Smooth muscle cell (in vitro differentiated cells): ENCODE data around the gene PCNX2. TPM values are rescaled to one million over a fixed set of nuclear protein-coding genes. Genes with fewer than 3 reads are reported as not detected.

Experiments used
- DNase-seq: peaks from one replicate; lab custom pipeline; 2025; ENCODE audit not compliant: unreplicated experiment; lab: John Stamatoyannopoulos, UW
- H2AFZ ChIP-seq: fragments of 200-600 bp; sonication (generic); 2 replicates; pipeline ENCODE4 v1.6.0; 2016; ENCODE audit warnings: antibody characterized with exemption, low read depth, mild to moderate bottlenecking
- H3F3A ChIP-seq: fragments of 200-600 bp; sonication (generic); 2 replicates; pipeline ENCODE4 v1.6.0; 2017; ENCODE audit warnings: antibody characterized with exemption, low read depth
- H3K27ac ChIP-seq: fragments of 200-600 bp; sonication (generic); 2 replicates; pipeline ENCODE4 v1.5.1; 2016; ENCODE audit warnings: low read depth, mild to moderate bottlenecking
- H3K27me3 ChIP-seq: fragments of 200-600 bp; sonication (generic); 2 replicates; pipeline ENCODE4 v1.6.1; 2016; ENCODE audit warnings: low read depth, mild to moderate bottlenecking
- H3K36me3 ChIP-seq: fragments of 200-600 bp; sonication (generic); 2 replicates; pipeline ENCODE4 v1.5.1; 2016; ENCODE audit warnings: low read depth
- H3K4me1 ChIP-seq: fragments of 200-600 bp; sonication (generic); 2 replicates; pipeline ENCODE4 v1.5.1; 2016; ENCODE audit warnings: low read depth
- H3K4me2 ChIP-seq: fragments of 200-600 bp; sonication (generic); 2 replicates; pipeline ENCODE4 v1.6.0; 2016; ENCODE audit warnings: mild to moderate bottlenecking
- H3K4me3 ChIP-seq: fragments of 200-600 bp; sonication (generic); 2 replicates; pipeline ENCODE4 v1.5.1; 2016; ENCODE audit warnings: mild to moderate bottlenecking
- H3K79me2 ChIP-seq: fragments of 200-600 bp; sonication (generic); 2 replicates; pipeline ENCODE4 v1.6.0; 2016; ENCODE audit warnings: low read depth, mild to moderate bottlenecking
- H3K9ac ChIP-seq: fragments of 200-600 bp; sonication (generic); 2 replicates; pipeline ENCODE4 v1.6.0; 2016; ENCODE audit warnings: low read depth
- H3K9me3 ChIP-seq: fragments of 200-600 bp; sonication (generic); replicated peaks from 2 replicates; pipeline ENCODE4 v1.5.1; 2016; ENCODE audit warnings: low read depth
- H4K20me1 ChIP-seq: fragments of 200-600 bp; sonication (generic); 2 replicates; pipeline ENCODE4 v1.6.0; 2016; ENCODE audit warnings: low read depth
- WGBS: methylation state at CpG from one replicate; pipeline ENCODE4 v1.1.7; 2016; ENCODE audit warnings: low lambda C conversion rate; 5-methylcytosine and 5-hydroxymethylcytosine counted together
- polyA plus RNA-seq: library from polyadenylated mRNA; unstranded; fragments of >200 nt; fragmentation: Nextera tagmentation; extraction: Ambion mirVana; gene quantifications from 2 replicates; pipeline ENCODE4 v1.2.1, GENCODE V29; 2016
- total RNA-seq: library from RNA; depleted of rRNA; stranded (reverse); fragments of >200 nt; gene quantifications from 2 replicates; pipeline ENCODE4 v1.2.3, GENCODE V29; 2014
- TF ChIP-seq, protein P1 (sequence below): fragments of 200-600 bp; sonication (generic); IDR thresholded peaks from 2 replicates; pipeline ENCODE4 v1.5.1; 2017; ENCODE audit warnings: borderline replicate concordance, mild to moderate bottlenecking, antibody characterized with exemption; ENCODE audit not compliant: insufficient read depth, poor library complexity, severe bottlenecking

Gene PCNX2
- total and polyA plus RNA-seq, 2 experiments from 2014 or later: 4.7 to 18.2 TPM

DNA sequence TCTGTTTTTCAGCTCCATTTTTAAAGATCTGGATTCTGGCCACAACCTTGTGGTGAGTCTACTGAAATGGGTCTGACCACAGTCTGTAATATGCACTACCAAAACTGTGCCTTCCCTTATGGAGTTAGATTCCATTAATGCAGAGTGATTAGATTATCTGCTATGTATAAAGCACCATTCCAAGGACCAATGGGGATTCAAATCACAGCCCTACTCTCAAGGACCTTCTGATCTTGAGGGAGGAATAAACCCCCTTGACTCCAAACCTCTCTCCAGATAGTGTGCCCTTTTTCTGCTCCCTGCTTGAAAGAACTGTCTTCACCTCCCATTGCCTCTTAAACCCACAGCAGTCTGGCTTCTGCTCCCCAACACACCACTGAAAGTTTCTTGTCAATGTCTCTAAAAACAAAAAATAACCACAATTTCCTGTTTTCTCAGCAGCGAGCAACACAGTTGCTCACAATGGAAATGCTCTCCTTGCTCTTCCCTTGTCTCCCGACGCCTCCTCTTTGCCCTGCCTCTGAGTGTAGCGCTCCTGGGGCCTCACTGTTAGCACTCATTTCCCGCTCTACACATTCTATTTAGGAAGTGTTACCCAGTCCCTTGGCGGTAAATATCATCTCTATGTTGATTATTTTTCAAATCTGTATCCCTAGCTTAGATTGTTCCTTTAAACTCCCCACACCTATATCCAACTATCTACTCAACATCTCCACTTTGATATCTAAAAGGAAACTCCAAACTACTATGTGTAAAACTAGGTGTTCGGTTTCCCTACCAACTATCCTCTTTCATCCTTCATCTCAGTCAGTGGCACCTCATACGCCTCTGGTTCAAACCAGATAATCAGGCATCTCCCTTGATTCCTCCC lies 13.6 kb downstream of the PCNX2 start:
- WGBS: 93% methylated on average over 8 of the region's 8 CpGs
- H3K79me2 ChIP-seq: no peaks in the 10 kb centered on the region
- H3K4me2 ChIP-seq: no peak overlapping the region

DNA sequence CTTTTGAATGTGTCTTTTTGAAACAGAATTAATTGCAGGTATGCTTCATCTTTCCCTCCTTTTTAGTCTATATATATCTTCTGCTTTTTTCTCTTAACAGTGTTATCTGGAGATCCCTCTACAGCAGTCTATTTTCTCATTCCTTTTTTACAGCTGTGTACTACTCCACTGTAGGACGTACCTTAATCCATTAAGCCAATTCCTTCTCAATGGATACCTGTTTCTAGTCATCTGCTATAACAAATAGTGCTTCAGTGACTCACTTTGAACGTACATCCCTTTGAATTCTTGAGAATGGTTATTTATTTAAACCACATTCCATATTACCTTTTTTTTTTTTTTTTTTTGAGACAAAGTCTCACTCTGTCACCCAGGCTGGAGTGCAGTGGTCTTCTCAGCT lies 15.6 kb downstream of the PCNX2 start:
- Histone ChIP-seq H3F3A (no peaks in the 10 kb centered on the region), H3K36me3 (no peaks in the 10 kb centered on the region), H3K79me2 (no peaks in the 10 kb centered on the region), H2AFZ (no peak overlapping the region), H3K9ac (no peak overlapping the region), H3K4me3 (no peak overlapping the region), H3K4me2 (no peak overlapping the region), H3K27ac (no peak overlapping the region), H3K4me1 (no peaks in the 10 kb centered on the region), H3K27me3 (no peaks in the 10 kb centered on the region), H4K20me1 (peaks cover 18% of the 10 kb centered on the region), H3K9me3 (no peaks in the 10 kb centered on the region)
- TF ChIP-seq, protein P1, sequence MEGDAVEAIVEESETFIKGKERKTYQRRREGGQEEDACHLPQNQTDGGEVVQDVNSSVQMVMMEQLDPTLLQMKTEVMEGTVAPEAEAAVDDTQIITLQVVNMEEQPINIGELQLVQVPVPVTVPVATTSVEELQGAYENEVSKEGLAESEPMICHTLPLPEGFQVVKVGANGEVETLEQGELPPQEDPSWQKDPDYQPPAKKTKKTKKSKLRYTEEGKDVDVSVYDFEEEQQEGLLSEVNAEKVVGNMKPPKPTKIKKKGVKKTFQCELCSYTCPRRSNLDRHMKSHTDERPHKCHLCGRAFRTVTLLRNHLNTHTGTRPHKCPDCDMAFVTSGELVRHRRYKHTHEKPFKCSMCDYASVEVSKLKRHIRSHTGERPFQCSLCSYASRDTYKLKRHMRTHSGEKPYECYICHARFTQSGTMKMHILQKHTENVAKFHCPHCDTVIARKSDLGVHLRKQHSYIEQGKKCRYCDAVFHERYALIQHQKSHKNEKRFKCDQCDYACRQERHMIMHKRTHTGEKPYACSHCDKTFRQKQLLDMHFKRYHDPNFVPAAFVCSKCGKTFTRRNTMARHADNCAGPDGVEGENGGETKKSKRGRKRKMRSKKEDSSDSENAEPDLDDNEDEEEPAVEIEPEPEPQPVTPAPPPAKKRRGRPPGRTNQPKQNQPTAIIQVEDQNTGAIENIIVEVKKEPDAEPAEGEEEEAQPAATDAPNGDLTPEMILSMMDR: no peak
- WGBS: 96% methylated on average over 2 of the region's 2 CpGs
- DNase-seq: no peak

More for the DNA sequence above, 13.6 kb downstream of the PCNX2 start:
- DNase-seq: no peak
- H4K20me1 ChIP-seq: peaks cover 20% of the 10 kb centered on the region
- no peak overlapping the region for H3K27ac ChIP-seq
- no peaks in the 10 kb centered on the region for H3K27me3 ChIP-seq
- H2AFZ ChIP-seq: no peak overlapping the region
- no peaks in the 10 kb centered on the region for H3K4me1 ChIP-seq
- TF ChIP-seq, protein P1: no peak
- H3F3A ChIP-seq: no peaks in the 10 kb centered on the region
- no peaks in the 10 kb centered on the region for H3K9me3 ChIP-seq
- H3K4me3 ChIP-seq: no peak overlapping the region
- no peak overlapping the region for H3K9ac ChIP-seq
- no peaks in the 10 kb centered on the region for H3K36me3 ChIP-seq

DNA sequence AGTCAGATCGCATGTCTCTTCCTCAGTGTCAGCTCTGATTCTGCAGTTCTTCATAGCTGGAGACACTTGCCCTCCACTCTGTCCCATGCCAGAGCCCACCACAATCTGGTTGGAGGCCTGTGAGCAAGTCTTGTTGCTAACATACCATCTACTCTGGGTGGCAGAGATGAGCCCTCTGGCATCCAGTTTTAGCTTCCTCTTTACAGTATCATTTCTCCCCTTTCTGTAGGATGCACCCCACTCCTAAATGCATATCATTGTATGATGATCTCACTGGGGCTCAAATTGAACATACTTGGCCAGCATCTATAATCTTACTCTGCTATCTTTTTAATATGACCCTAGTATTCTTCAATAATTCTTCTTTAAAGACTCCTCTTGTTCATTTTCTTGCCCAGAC lies 16.9 kb downstream of the PCNX2 start:
- H4K20me1 ChIP-seq: peaks cover 14% of the 10 kb centered on the region

More for the DNA sequence above, 16.9 kb downstream of the PCNX2 start:
- Histone ChIP-seq H3K79me2 (no peaks in the 10 kb centered on the region), H3K9me3 (no peaks in the 10 kb centered on the region), H3F3A (no peaks in the 10 kb centered on the region), H3K9ac (no peak overlapping the region), H3K4me2 (no peak overlapping the region), H3K27me3 (no peaks in the 10 kb centered on the region), H2AFZ (no peak overlapping the region), H3K27ac (no peak overlapping the region), H3K36me3 (no peaks in the 10 kb centered on the region), H3K4me1 (no peaks in the 10 kb centered on the region), H3K4me3 (no peak overlapping the region)
- WGBS: 100% methylated on average over 1 of the region's 1 CpG
- no peak for DNase-seq
- TF ChIP-seq, protein P1: no peak
